Activated naive CD8-positive, alpha-beta T cell treated with anti-CD3 and anti-CD28 coated beads for 36 hours (primary cell): ENCODE measurements around the gene SIPA1L3. TPM values are rescaled to one million over a fixed set of nuclear protein-coding genes. Genes with fewer than 3 reads are reported as not detected.

Experiments
- DNase-seq: peaks from one replicate; pipeline ENCODE4 v3.0.0; 2021
- H3K27ac Mint-ChIP-seq: one replicate; pipeline ENCODE4 v1.8.0; 2022; ENCODE audit warnings: mild to moderate bottlenecking, moderate library complexity, mixed read lengths
- H3K27me3 Mint-ChIP-seq: one replicate; pipeline ENCODE4 v1.8.0; 2022; ENCODE audit warnings: mild to moderate bottlenecking, mixed read lengths
- H3K36me3 Mint-ChIP-seq: one replicate; pipeline ENCODE4 v1.8.0; 2021; ENCODE audit warnings: mild to moderate bottlenecking, mixed read lengths
- H3K4me1 Mint-ChIP-seq: one replicate; pipeline ENCODE4 v1.8.0; 2021; ENCODE audit warnings: mixed read lengths
- H3K4me3 Mint-ChIP-seq: one replicate; pipeline ENCODE4 v1.8.0; 2022; ENCODE audit warnings: mild to moderate bottlenecking, moderate library complexity, mixed read lengths
- H3K9me3 Mint-ChIP-seq: one replicate; pipeline ENCODE4 v1.8.0; 2022; ENCODE audit warnings: mixed read lengths
- total RNA-seq, 2 experiments: library from RNA; stranded (reverse); gene quantifications; one replicate each; pipeline ENCODE4 v1.2.3, GENCODE V29; 2021

SIPA1L3 gene
- total RNA-seq, 2 experiments from 2014 or later = 9.1 to 9.7 TPM

- peaks cover 9% of the 10 kb centered on the region for H3K4me1 Mint-ChIP-seq
- DNase-seq = no peak
- H3K27ac Mint-ChIP-seq = no peak overlapping the region
- no peak overlapping the region for H3K4me3 Mint-ChIP-seq
- H3K27me3 Mint-ChIP-seq = no peaks in the 10 kb centered on the region
- H3K9me3 Mint-ChIP-seq = peaks cover 4% of the 10 kb centered on the region
- H3K36me3 Mint-ChIP-seq = peaks cover 16% of the 10 kb centered on the region
Observed at GRCh38 chr19:38185562-38185961, 278.6 kb downstream of the SIPA1L3 start.

- Mint-ChIP-seq H3K27ac (no peak overlapping the region), H3K9me3 (no peaks in the 10 kb centered on the region), H3K4me1 (peaks cover 9% of the 10 kb centered on the region), H3K27me3 (no peaks in the 10 kb centered on the region), H3K4me3 (no peak overlapping the region), H3K36me3 (peaks cover 9% of the 10 kb centered on the region)
- DNase-seq = peak; percentile 22
Observed at GRCh38 chr19:38190061-38190460, 283.1 kb downstream of the SIPA1L3 start.

DNA sequence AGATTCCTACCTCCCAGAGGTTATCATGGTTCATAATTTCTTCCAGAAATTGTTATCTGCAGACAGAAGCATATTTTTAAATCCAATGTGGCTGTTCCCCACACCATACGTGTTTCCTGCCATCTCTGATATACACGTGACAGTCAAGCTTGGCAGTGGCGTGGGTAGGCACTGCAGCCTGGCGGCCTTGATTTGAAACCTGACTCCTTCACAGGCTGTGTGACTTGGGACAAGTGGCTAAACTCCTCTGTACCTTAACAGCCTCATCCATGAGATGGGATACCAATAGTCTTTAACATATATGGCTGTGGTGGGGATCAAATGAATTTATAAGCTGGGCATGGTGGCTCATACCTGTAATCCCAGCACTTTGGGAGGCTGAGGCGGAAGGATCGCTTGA lies 283.8 kb downstream of the SIPA1L3 start:
- H3K9me3 Mint-ChIP-seq = no peaks in the 10 kb centered on the region
- peaks cover 14% of the 10 kb centered on the region for H3K36me3 Mint-ChIP-seq
- H3K4me3 Mint-ChIP-seq = no peak overlapping the region
- no peak overlapping the region for H3K27ac Mint-ChIP-seq
- H3K27me3 Mint-ChIP-seq = no peaks in the 10 kb centered on the region
- peaks cover 9% of the 10 kb centered on the region for H3K4me1 Mint-ChIP-seq
- no peak for DNase-seq

DNA sequence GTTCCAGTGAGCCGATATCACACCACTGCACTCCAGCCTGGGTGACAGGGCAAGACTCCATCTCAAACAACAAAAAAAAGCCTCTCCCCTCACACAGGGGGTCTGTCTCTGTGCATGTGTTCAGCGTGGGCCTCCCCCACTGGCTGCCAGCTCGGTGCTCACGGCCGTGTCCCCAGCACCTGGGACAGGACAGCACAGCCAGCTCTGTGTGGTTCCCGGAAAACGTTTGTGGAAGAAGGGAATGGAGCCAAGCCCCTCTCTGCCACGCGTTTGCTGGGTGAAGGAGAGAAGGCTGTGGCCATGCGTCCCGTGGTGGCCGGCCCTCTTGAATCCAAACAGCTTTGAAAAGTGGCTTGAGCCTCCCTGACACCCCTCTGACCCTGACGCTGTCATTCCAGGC lies 284.7 kb downstream of the SIPA1L3 start:
- no peak overlapping the region for H3K27ac Mint-ChIP-seq
- no peak for DNase-seq
- no peaks in the 10 kb centered on the region for H3K27me3 Mint-ChIP-seq
- H3K9me3 Mint-ChIP-seq = no peaks in the 10 kb centered on the region
- no peak overlapping the region for H3K4me3 Mint-ChIP-seq
- H3K4me1 Mint-ChIP-seq = peaks cover 9% of the 10 kb centered on the region
- peaks cover 14% of the 10 kb centered on the region for H3K36me3 Mint-ChIP-seq

DNA sequence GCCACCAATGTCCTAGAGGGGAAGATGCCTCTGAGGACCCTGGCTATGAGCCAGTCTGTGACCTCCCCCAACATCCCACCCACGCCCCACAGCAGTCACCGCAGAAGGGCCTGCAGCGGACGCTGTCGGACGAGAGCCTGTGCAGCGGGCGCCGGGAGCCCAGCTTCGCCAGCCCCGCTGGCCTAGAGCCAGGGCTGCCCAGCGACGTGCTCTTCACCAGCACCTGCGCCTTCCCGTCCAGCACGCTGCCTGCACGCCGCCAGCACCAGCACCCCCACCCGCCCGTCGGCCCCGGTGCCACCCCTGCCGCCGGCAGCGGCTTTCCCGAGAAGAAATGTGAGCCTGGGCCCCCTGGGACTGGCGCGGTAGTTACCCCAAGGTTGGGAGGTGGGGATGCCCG lies 286.4 kb downstream of the SIPA1L3 start:
- no peak for DNase-seq
- peaks cover 14% of the 10 kb centered on the region for H3K36me3 Mint-ChIP-seq
- H3K4me1 Mint-ChIP-seq = peaks cover 9% of the 10 kb centered on the region
- no peak overlapping the region for H3K27ac Mint-ChIP-seq
- no peaks in the 10 kb centered on the region for H3K9me3 Mint-ChIP-seq
- H3K27me3 Mint-ChIP-seq = no peaks in the 10 kb centered on the region
- H3K4me3 Mint-ChIP-seq = no peak overlapping the region

- Mint-ChIP-seq H3K27me3 (no peaks in the 10 kb centered on the region), H3K4me1 (peaks cover 7% of the 10 kb centered on the region), H3K36me3 (peaks cover 10% of the 10 kb centered on the region), H3K27ac (no peak overlapping the region), H3K4me3 (no peak overlapping the region), H3K9me3 (no peaks in the 10 kb centered on the region)
- DNase-seq = no peak
Observed at GRCh38 chr19:38194061-38194701, 287.2 kb downstream of the SIPA1L3 start.

- H3K27ac Mint-ChIP-seq = no peak overlapping the region
- peaks cover 2% of the 10 kb centered on the region for H3K4me1 Mint-ChIP-seq
- H3K27me3 Mint-ChIP-seq = no peaks in the 10 kb centered on the region
- H3K4me3 Mint-ChIP-seq = no peak overlapping the region
- peaks cover 9% of the 10 kb centered on the region for H3K36me3 Mint-ChIP-seq
- no peak for DNase-seq
- no peaks in the 10 kb centered on the region for H3K9me3 Mint-ChIP-seq
Observed at GRCh38 chr19:38195237-38195636, 288.2 kb downstream of the SIPA1L3 start.

GRCh38 chr19:38196245-38196837 lies 289.3 kb downstream of the SIPA1L3 start:
- Mint-ChIP-seq H3K27me3 (no peaks in the 10 kb centered on the region), H3K9me3 (no peaks in the 10 kb centered on the region), H3K27ac (no peak overlapping the region), H3K36me3 (peaks cover 9% of the 10 kb centered on the region), H3K4me1 (no peaks in the 10 kb centered on the region), H3K4me3 (no peak overlapping the region)
- DNase-seq = no peak

GRCh38 chr19:38196948-38197656 lies 290.1 kb downstream of the SIPA1L3 start:
- Mint-ChIP-seq H3K9me3 (no peaks in the 10 kb centered on the region), H3K27me3 (no peaks in the 10 kb centered on the region), H3K4me3 (no peak overlapping the region), H3K4me1 (no peaks in the 10 kb centered on the region), H3K27ac (no peak overlapping the region), H3K36me3 (peaks cover 12% of the 10 kb centered on the region)
- DNase-seq = no peak

DNA sequence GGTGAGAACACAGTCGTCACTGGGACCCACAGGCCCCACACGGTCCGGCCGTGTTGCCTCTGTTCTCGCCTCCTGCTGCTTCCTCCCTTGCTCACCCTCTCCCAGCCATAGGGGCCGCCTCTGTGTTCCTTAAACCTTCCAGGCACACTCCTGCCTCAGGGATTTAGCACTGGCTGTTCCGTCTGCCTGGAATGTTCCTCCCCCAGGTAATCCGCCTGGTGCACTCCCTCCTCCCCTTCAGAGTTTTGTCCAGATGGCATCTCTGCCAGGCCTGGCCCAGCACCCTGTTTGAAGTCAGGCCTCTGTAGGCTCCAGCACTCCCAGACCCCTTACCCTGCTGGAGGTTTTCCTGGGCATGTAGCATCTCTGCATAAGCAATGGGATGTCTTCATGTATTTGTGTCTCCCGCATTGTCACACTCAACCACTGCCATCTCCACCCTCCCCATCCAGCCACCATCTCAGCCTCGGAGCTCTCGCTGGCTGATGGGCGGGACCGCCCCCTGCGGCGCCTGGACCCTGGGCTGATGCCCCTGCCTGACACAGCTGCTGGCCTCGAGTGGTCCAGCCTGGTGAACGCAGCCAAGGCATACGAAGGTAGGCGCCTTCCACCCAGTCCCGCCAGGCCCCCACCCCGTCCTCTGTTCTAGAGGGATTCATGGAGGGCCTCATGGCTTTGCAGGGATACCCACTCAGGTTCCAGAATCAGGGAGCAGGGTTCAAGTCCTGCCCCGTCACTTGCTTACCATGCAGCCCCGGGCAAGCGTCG lies 291.1 kb downstream of the SIPA1L3 start:
- H3K4me3 Mint-ChIP-seq = no peak overlapping the region
- H3K4me1 Mint-ChIP-seq = no peaks in the 10 kb centered on the region
- H3K9me3 Mint-ChIP-seq = no peaks in the 10 kb centered on the region
- H3K36me3 Mint-ChIP-seq = peaks cover 15% of the 10 kb centered on the region
- H3K27ac Mint-ChIP-seq = no peak overlapping the region
- no peak for DNase-seq
- H3K27me3 Mint-ChIP-seq = no peaks in the 10 kb centered on the region

GRCh38 chr19:38199340-38199739 lies 292.3 kb downstream of the SIPA1L3 start:
- DNase-seq = no peak
- no peak overlapping the region for H3K27ac Mint-ChIP-seq

DNA sequence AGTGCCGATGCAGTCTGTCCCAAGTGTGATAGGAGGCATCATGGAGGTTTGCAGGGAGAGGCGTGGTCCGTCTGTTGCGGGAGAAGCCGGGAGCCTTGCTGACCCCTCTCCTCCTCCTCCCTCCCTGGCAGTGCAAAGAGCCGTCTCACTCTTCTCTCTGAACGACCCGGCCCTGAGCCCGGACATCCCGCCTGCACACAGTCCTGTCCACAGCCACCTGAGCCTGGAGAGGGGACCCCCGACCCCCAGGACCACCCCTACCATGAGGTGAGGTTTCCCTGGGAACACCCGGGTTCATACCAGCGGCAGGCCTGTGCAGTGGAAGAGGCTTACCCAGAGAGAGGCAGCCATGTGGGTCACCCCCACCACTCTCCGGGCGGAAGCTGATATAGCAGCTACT lies 294.7 kb downstream of the SIPA1L3 start:
- Mint-ChIP-seq H3K36me3 (peaks cover 6% of the 10 kb centered on the region), H3K27me3 (no peaks in the 10 kb centered on the region), H3K4me3 (no peak overlapping the region), H3K27ac (no peak overlapping the region), H3K9me3 (no peaks in the 10 kb centered on the region), H3K4me1 (no peaks in the 10 kb centered on the region)
- no peak for DNase-seq

More at GRCh38 chr19:38199340-38199739, 292.3 kb downstream of the SIPA1L3 start:
- no peaks in the 10 kb centered on the region for H3K9me3 Mint-ChIP-seq
- H3K36me3 Mint-ChIP-seq = peaks cover 15% of the 10 kb centered on the region
- no peaks in the 10 kb centered on the region for H3K27me3 Mint-ChIP-seq
- no peaks in the 10 kb centered on the region for H3K4me1 Mint-ChIP-seq
- no peak overlapping the region for H3K4me3 Mint-ChIP-seq

- no peak overlapping the region for H3K27ac Mint-ChIP-seq
- H3K4me1 Mint-ChIP-seq = no peaks in the 10 kb centered on the region
- no peak overlapping the region for H3K4me3 Mint-ChIP-seq
- H3K27me3 Mint-ChIP-seq = no peaks in the 10 kb centered on the region
- no peak for DNase-seq
- no peaks in the 10 kb centered on the region for H3K9me3 Mint-ChIP-seq
- peaks cover 6% of the 10 kb centered on the region for H3K36me3 Mint-ChIP-seq
Observed at GRCh38 chr19:38202504-38202903, 295.5 kb downstream of the SIPA1L3 start.

DNA sequence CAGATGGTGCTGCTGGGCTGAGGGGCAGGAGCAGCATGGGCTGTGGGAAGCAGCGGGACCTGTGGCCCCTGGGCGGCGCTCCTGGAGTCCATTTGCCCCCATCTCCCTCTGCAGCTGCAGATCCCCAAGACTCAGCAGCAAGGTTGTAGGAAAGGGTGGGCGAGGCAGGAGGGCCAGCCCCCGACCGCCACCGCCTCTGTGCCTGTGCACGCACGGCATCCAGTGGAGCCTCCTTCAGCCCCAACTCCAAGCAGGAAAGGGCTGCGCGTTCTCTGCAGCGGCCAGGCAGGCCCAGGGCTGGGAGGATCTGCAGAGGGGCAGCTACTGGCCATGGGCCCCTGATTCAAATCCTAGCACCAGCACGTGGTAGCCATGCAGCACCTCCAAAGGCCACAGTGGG lies 296.2 kb downstream of the SIPA1L3 start:
- H3K4me1 Mint-ChIP-seq = no peaks in the 10 kb centered on the region
- no peak overlapping the region for H3K4me3 Mint-ChIP-seq
- H3K27me3 Mint-ChIP-seq = peaks cover 4% of the 10 kb centered on the region
- no peak for DNase-seq
- H3K27ac Mint-ChIP-seq = no peak overlapping the region
- H3K36me3 Mint-ChIP-seq = peaks cover 6% of the 10 kb centered on the region
- H3K9me3 Mint-ChIP-seq = no peaks in the 10 kb centered on the region

DNA sequence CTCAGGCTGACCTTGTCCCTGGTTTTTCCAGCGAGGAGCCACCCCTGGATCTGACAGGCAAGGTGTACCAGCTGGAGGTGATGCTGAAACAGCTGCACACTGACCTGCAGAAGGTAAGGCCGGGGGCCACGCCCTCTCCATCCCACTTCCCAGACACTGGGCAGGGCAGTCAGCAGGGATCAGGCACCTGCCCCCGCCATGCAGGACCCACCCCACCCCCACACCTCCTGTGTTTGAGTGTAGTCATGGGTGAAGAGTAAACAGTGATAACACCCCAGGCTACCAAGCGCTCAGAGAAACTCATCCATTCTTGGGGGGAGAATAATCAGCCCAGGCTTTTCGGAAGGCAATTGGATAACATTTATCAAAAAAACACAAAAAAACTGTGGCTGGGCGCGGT lies 297.1 kb downstream of the SIPA1L3 start:
- Mint-ChIP-seq H3K36me3 (peaks cover 8% of the 10 kb centered on the region), H3K27ac (no peak overlapping the region), H3K4me3 (no peak overlapping the region), H3K4me1 (no peaks in the 10 kb centered on the region), H3K27me3 (peaks cover 13% of the 10 kb centered on the region), H3K9me3 (no peaks in the 10 kb centered on the region)
- DNase-seq = no peak
